NCI-H748 treated with DMSO at 0.1 percent for 48 hours (cell line): ENCODE data around the gene DPH1.
A peak's percentile ranks its signal among the peaks of the same experiment; 100 is the strongest.

Experiments used
- DNase-seq: peaks from one replicate; lab custom pipeline; 2025; lab: John Stamatoyannopoulos, UW

The DPH1 gene

DNA sequence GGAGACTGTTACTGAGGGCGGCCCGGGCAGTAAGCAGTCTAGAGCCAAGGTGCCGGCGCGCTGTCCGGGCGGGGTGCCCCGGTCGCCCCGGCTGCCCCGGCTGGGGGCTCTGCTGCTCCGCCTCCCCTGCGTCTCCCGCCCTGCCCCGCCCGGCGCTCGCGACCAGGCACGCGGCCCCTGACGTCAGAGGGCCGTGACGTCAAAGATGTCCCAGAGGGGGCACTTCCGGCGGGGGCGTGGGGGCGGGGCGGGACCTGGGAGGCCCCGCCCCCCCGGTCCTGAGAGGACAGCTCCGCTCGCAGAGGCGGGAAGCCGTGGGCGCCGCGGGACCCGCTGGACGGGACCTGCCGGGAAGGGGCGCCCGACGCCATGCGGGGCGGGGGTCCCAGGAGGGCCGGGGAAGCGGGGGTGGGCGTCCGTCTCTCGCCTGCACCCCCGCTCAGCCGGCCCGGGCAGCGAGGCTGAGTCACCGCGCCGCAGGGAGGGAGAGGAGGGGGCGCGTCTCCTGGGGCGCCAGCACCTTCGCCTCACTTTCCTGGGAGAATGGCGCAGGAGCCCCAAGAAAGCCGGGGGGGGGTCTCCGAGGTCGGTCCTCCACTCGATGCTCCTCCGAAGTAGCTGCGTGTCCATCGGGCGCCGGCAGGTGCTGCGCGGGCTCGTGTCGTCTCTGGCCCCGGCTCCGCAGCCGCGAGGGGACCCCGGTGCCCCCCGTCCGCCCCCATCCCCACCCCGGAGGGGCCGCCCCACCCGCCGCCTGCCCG lies 20.5 kb downstream of the DPH1 start:
- DNase-seq = peak; percentile 49

DNA sequence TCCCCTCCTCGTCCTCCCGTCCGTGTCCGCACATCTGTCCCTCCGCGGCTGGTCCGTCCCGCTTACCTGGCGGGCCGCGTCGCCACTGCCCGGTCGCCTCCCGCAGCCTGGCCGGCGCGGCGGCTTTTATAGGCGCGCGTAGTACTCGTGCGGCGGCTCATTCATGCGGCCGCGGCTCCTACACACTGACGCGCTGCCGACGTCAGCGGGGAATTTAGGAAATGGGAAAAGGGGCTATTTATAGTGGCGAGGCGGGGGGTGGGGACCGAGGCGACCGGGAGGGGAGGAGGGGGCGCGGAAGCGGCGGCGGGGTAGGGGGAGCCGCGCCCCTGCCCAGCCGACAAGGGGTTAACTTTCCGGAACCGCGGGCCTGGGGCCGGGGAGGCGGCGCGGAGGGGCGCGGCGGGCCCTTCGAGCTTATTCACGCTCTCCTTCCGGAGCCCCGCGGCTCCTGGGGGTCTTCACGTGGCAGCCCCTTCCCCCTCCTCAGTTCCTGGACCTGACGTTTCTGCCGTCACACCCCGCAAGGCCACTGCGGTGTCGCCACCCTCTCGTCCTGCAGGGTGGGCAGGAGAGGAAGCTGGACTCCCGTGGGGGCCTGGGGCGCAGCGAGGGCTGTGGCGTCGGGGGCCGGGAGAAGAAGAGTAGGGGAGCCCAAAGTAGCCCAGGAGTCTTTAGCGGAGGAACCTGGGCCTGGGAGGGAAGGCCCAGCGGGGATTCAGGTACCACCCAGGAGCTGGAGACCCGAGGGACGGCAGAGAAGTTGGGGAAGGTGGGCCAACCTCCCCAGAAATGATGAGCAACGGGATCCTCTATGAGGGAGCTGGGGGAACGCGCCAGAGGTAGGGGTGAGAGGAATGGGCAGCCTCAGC lies 21.3 kb downstream of the DPH1 start:
- peak; percentile 17 for DNase-seq

DNA sequence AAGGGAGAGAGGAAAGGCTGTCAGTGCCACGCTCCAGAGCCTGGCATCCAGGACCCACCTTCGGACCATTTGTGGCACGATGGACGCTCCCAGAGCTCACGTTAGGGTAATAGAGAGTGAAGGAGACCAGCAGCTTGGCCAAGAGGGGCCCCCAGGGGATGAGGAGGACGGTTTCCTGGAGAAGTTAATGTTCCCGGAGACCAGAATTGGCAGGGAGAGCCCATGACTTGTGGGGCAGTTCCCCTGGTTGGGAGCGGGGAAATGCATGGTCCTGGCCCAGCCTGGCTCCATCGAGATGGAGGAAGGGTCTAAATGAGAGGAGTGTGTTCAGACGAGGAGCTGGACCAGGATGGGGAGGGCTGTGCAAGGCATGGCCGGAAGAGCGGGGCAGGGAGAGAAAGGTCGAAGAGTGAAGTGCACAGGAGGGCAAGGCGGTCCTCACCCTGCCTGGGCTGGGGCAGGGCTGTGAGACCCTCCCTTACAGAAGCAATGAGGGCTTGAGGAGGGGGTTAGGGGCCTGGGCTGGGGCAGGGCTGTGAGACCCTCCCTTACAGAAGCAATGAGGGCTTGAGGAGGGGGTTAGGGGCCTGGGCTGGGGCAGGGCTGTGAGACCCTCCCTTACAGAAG lies 22.1 kb downstream of the DPH1 start:
- DNase-seq = no peak

DNA sequence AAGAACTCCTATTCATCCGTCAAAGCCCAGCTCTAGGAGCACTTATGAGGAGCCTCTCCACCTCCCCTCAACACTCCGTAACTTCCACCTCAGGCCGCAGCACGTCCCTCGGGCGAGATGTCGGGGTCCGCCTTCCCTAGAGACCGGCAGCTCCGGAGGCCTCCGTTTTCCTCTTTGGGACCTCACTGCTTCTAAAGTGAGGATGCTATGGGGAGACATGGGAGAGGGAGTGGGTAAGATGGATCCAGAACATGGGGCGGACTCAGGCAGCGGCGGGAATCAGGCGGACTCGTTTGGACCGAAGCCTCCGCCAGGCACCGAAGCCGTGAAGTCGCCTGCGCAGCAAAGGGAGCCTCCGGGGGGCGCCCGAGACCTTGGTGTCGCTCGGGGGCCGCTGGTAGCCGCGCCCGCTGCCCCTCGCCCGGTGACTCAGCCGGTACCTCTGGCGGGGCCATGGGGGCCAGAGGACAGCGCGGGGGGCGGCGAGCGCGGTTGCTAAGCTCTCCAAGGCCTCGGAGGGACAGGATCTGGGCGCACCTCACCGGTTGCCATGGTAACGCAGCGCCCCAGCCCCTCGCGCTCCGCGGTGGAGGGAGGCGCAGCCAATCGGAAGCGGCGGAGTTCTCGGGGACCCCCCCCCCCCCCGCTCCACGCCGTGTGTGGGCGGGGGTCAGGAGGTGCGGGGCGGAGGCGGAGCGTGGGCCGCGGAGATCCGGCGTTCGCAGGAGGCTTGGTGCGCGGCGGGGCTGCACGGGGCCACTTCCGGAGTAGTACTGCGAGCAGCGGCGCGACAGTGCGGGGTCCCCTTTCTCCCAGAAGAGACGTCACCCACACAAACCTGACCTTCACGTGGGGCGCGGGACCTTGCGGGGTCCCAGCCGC lies 23.7 kb downstream of the DPH1 start:
- DNase-seq = peak; percentile 63

DNA sequence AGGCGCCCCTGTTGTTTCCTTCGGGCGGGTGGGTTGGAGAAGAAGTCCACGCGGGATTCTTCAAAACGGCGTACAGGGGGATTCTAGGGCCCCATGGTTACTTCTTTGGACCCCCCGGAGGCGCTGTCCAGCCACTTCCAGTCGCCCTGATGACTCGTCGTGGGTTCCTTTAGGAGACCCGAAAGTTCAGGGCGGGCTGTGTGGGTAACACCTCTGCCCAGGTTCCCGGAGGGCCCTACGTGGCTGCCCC lies 24.2 kb downstream of the DPH1 start:
- no peak for DNase-seq

DNA sequence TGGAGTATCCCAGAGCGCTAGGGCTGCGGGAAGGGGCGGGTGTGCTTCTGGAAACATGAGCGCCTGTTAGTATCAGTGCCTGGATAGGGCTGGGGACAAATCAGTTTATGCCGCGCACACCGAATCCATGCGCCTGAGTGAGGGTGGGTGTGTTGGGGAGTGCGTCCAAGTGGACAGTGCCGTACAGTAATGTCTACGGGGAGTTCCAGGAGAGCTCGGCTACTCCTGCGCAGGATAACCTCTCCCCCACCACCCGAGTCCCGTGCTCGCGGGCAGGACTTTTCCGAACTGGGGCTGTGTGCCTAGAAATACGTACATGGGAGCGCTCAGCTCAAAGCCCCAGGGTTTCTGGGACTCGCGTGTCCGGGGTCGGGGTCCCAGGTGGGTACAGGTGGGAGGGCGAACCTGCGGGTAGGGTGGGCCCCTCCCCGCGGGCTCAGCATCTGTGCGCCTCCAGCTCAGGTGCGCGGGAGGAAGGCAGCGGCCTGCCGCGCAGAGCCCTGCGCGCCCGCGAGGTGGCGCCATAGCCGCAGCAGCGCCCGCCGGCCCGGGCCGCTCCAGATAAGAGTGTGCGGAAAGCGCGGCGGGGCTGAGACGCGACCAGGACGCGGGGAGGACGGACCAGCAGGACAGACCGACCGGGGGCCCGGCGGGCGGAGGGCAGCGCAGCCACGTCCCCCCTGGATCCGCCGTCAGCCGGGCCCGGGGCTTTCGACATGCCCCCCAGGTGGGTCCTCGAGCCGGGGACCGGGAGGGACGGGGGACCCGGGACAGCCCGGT lies 24.7 kb downstream of the DPH1 start, which contains the start of gene HIC1:
TSS of gene HIC1 (plus strand) at position 592 of the 780 bp plus-strand sequence. CDS start 1,588 bp downstream, outside the sequence.
- peak; percentile 66 for DNase-seq

DNA sequence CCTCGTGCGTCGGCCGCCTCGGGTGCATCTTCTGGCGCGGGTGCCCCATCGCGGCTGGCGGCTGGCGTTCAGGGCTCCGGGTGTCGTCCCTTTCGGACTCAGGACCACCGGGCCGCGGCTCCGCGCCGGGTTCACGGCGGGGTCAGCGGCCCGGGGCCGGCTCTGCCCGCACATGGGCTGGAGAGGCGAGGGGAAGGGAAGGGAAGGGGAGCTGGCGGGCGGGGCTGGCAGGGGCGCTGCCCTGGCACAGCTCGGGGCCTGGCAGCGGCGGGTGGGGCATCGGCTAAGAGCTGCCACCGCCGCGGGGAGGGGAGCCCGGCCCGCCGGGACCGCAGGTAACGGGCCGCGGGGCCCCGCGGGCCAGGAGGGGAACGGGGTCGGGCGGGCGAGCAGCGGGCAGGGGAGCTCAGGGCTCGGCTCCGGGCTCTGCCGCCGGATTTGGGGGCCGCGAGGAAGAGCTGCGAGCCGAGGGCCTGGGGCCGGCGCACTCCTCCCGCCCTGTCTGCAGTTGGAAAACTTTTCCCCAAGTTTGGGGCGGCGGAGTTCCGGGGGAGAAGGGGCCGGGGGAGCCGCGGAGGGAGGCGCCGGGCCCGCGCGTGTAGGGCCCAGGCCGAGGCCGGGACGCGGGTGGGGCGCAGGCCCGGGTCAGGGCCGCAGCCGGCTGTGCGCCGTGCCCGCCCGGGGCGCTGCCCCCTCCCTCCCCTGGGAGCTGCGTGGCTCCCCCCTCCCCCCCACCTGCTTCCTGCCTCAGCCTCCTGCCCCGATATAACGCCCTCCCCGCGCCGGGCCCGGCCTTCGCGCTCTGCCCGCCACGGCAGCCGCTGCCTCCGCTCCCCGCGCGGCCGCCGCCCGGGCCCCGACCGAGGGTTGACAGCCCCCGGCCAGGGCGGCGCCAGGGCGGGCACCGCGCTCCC lies 25.6 kb downstream of the DPH1 start:
- DNase-seq = no peak

DNA sequence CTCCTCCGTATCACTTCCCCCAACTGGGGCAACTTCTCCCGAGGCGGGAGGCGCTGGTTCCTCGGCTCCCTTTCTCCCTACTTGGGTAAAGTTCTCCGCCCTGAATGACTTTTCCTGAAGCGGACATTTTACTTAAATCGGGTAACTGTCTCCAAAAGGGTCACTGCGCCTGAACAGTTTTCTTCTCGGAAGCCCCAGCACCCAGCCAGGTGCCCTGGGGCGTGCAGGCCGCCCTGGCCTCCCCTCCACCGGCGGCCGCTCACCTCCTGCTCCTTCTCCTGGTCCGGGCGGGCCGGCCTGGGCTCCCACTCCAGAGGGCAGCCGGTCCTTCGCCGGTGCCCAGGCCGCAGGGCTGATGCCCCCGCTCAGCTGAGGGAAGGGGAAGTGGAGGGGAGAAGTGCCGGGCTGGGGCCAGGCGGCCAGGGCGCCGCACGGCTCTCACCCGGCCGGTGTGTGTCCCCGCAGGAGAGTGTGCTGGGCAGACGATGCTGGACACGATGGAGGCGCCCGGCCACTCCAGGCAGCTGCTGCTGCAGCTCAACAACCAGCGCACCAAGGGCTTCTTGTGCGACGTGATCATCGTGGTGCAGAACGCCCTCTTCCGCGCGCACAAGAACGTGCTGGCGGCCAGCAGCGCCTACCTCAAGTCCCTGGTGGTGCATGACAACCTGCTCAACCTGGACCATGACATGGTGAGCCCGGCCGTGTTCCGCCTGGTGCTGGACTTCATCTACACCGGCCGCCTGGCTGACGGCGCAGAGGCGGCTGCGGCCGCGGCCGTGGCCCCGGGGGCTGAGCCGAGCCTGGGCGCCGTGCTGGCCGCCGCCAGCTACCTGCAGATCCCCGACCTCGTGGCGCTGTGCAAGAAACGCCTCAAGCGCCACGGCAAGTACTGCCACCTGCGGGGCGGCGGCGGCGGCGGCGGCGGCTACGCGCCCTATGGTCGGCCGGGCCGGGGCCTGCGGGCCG lies 26.5 kb downstream of the DPH1 start:
- no peak for DNase-seq

DNA sequence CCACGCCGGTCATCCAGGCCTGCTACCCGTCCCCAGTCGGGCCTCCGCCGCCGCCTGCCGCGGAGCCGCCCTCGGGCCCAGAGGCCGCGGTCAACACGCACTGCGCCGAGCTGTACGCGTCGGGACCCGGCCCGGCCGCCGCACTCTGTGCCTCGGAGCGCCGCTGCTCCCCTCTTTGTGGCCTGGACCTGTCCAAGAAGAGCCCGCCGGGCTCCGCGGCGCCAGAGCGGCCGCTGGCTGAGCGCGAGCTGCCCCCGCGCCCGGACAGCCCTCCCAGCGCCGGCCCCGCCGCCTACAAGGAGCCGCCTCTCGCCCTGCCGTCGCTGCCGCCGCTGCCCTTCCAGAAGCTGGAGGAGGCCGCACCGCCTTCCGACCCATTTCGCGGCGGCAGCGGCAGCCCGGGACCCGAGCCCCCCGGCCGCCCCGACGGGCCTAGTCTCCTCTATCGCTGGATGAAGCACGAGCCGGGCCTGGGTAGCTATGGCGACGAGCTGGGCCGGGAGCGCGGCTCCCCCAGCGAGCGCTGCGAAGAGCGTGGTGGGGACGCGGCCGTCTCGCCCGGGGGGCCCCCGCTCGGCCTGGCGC lies 27.3 kb downstream of the DPH1 start:
- DNase-seq = no peak

DNA sequence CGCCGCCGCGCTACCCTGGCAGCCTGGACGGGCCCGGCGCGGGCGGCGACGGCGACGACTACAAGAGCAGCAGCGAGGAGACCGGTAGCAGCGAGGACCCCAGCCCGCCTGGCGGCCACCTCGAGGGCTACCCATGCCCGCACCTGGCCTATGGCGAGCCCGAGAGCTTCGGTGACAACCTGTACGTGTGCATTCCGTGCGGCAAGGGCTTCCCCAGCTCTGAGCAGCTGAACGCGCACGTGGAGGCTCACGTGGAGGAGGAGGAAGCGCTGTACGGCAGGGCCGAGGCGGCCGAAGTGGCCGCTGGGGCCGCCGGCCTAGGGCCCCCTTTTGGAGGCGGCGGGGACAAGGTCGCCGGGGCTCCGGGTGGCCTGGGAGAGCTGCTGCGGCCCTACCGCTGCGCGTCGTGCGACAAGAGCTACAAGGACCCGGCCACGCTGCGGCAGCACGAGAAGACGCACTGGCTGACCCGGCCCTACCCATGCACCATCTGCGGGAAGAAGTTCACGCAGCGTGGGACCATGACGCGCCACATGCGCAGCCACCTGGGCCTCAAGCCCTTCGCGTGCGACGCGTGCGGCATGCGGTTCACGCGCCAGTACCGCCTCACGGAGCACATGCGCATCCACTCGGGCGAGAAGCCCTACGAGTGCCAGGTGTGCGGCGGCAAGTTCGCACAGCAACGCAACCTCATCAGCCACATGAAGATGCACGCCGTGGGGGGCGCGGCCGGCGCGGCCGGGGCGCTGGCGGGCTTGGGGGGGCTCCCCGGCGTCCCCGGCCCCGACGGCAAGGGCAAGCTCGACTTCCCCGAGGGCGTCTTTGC lies 28.0 kb downstream of the DPH1 start:
- DNase-seq = no peak

DNA sequence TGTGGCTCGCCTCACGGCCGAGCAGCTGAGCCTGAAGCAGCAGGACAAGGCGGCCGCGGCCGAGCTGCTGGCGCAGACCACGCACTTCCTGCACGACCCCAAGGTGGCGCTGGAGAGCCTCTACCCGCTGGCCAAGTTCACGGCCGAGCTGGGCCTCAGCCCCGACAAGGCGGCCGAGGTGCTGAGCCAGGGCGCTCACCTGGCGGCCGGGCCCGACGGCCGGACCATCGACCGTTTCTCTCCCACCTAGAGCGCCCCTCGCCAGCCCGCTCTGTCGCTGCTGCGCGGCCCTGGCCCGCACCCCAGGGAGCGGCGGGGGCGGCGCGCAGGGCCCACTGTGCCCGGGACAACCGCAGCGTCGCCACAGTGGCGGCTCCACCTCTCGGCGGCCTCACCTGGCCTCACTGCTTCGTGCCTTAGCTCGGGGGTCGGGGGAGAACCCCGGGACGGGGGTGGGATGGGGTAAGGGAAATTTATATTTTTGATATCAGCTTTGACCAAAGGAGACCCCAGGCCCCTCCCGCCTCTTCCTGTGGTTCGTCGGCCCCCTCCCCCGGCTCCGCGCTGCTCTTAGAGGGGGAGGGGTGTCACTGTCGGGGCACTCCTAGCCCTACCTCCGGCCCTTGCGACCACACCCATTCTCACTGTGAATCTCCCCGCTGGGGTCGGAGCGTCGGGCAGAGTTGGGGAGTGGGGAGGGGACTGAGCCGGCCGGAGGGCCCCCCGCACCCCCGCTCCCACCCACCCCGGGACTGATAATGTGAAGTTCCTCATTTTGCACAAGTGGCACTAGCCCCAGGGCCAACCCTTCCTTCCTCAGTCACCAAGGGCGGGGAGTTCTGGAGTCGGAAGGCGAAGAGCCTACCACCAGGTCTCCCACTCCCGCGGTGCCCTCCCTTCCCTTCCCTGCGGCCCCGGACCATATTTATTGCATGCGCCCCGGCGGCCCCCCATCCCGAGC lies 28.9 kb downstream of the DPH1 start:
- DNase-seq = no peak

DNA sequence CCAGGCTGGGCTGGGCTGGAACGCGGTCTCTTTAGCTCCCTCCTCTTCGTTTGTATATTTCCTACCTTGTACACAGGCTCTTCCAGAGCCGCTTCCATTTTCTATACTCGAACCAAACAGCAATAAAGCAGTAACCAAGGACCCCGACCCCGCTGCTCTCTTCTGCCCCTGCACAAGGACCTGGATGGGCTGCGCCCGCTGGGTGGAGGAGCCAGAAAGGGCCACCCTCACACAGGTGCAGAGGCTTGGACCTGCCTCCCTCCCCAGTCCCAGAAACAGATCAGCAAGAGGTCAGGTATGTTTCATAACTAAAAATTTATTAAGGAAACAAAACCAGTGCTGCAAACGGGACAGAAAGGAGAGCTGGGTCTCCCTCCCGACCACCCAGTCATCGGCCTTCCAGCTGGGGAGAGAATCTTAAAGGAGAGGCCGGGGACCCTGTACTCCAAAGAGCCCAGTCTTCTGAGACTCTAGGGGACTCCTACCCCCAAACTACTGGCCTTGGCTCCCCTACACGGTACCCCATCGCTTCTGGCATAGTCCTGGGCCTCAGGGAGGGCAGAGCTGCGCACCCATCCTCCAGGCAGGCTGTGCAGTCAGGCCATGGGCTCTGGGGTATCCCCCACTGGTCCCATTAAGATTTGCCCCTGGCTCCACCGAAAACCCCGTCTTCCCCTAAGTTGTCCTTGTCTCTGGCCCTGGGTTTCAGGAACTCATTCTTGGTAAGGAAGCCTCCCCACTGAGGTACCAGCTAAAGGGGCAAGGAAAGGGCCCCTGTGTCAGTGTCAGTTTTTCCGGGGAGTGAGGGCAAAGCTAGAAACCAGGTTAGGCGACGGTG lies 29.8 kb downstream of the DPH1 start:
- no peak for DNase-seq

DNA sequence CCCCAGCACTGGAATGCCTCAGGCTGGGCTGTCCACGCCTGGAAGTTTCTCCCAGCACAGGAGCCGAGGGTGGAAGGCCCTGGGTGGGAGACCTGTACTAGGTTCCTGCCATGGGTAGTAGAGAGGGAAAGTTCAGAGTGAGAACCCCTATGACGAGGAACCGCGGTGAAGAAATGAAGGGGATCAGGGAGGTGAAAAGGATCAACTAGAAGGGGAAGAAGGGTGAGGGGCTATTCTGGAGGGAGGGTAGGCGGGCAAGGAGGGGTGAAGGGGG lies 30.4 kb downstream of the DPH1 start:
- DNase-seq = no peak

DNA sequence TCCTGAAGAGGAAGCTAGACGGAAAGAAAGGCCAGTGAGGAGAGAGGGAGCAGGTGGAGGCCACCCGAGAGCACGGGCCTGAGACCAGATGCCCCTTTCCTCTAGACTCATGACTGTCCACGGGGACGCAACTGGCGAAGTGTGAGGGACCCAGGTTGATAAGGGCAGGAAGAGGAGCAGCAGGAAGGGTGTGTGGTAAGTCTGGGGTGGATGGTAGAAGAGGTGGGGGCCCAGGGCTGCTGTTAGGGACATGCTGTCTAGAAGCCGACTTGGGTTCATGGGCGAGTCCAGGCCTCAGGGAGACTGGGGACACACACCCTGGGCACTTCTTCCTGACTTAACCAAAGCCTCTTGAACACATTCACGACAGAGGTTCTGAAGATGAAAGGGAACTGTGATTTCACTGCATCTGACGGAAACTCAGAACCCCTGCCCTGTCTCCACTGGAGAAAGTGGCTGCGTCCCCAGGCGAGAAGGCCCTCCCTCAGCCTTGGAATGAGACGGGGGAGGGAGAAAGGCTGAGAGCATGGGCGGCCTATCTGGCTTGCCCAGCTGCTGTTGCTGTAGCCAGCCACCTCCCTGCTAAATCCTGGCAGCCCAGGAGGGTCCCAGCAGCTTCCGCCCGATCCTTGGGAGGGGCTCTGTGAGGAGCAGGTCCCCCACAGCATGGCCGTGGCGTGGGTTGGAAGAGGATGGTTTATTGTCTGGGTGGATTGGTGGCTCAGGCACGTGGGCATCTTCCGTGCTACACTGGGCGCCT lies 30.9 kb downstream of the DPH1 start:
- no peak for DNase-seq

DNA sequence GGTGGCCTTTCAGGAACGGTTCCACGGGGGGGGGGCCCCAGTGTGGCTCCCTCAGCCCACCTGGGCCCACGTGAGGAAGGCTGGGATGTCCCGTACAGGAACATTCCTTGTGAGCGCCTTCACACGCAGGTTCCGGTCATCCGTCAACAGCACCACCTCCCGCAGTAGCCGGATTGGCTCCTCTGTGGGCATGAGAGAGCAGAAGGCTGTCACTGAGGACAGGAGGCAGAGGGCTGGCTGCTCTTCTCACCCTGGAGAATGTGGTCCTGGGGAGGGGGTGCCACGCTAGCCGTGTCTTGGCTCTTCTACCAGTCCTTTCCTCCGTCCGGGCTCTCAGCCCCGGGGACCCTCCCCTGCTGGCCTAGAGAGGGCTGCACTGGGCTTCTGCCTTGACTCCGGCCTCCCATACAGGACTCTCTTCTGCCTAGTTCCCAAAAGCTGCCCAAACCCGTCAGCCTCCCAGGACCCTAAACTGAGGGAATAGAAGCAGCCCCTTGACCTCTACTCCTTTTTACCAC lies 31.5 kb downstream of the DPH1 start:
- no peak for DNase-seq
